GM12873 (cell line): ENCODE results near the gene ZNF559.

ENCODE experiments used
- TF ChIP-seq, protein P1 (sequence below): IDR thresholded peaks from 2 replicates; pipeline ENCODE4 v1.5.1; 2012; ENCODE audit warnings: low read depth, mild to moderate bottlenecking, moderate library complexity, low read length, control low read depth; ENCODE audit not compliant: insufficient read depth; ENCODE audit errors: missing control alignments

ZNF559 gene

GRCh38 chr19:9362905-9363304 lies 38.9 kb downstream of the ZNF559 start, which contains the start of gene ZNF177:
ZNF177 (plus strand) TSS chr19:9363013; CDS start chr19:9378312, 15,299 bp downstream.
- TF ChIP-seq, protein P1, sequence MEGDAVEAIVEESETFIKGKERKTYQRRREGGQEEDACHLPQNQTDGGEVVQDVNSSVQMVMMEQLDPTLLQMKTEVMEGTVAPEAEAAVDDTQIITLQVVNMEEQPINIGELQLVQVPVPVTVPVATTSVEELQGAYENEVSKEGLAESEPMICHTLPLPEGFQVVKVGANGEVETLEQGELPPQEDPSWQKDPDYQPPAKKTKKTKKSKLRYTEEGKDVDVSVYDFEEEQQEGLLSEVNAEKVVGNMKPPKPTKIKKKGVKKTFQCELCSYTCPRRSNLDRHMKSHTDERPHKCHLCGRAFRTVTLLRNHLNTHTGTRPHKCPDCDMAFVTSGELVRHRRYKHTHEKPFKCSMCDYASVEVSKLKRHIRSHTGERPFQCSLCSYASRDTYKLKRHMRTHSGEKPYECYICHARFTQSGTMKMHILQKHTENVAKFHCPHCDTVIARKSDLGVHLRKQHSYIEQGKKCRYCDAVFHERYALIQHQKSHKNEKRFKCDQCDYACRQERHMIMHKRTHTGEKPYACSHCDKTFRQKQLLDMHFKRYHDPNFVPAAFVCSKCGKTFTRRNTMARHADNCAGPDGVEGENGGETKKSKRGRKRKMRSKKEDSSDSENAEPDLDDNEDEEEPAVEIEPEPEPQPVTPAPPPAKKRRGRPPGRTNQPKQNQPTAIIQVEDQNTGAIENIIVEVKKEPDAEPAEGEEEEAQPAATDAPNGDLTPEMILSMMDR = no peak

DNA sequence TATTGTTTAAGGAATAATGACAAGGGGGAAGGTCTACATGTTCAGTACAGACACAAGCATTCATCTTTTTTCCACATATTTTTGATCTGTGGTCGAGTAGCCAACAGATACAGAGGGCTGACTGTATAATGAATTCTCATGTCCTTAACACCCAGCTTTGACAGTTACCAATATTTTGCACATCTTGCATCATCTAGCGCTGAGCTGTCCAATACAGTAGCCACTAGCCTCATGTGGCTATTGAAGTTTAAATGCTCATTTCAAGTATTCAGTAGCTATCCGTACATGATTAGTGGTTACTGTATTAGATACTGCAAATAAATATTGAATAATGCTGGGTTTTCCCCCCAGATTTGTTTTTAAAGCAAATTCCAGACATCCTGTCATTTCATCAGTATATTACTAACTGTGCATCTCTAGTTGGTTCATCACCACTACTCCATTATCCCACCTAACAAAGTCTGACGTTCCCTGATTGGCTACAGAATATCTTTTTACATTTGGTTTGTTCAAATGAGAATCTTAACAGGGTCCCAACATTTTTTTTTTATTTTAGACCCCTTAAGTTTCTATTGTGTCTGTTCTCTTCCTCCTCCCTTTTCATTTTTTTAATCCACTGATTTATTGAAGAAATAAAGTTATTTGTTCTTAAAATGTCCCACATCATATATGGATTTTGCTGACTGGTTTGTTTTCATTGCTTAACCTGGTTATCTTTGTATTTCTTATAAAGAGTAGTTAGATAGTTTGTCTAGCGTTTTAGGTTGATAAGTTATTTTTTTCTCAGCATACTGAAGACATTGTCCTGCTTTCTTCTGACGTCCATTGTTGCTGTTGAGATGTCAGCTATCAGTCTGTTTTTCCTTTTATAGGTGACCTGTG lies 47.0 kb downstream of the ZNF559 start:
- TF ChIP-seq, protein P1 = no peak

GRCh38 chr19:9381361-9381785 lies 57.4 kb downstream of the ZNF559 start:
- TF ChIP-seq, protein P1 = no peak
